H54 (cell line): Measurements from ENCODE around the gene SLC22A2.
"Not testable (repeated sequence)": the region's sequence is repeated elsewhere in the genome, so short reads cannot be mapped to it uniquely, and the experiment has no call there.

ENCODE experiments used
- DNase-seq: peaks from one replicate; pipeline ENCODE4 v3.0.0; 2011; ENCODE audit warnings: low spot score, mixed read lengths; ENCODE audit not compliant: insufficient read length
- FAIRE-seq: peaks from 3 replicates; lab custom pipeline; 2011; peaks lifted over from hg19 to GRCh38; lab: Jason Lieb, UNC
- POLR2A ChIP-seq: IDR thresholded peaks from 2 replicates; pipeline ENCODE4 v1.6.1; 2011; ENCODE audit warnings: low read depth, mild to moderate bottlenecking, low read length

Gene SLC22A2

GRCh38 chr6:160258346-160259142 is at the start of gene SLC22A2:
SLC22A2 (minus strand) TSS chr6:160258821; CDS start chr6:160258757, 64 bp downstream.
- no peak for TF ChIP-seq POLR2A
- FAIRE-seq (no peak), DNase-seq (no peak)

- no peak for DNase-seq
- no peak for FAIRE-seq
- no peak for TF ChIP-seq POLR2A
These were observed 47.5 kb upstream of the SLC22A2 start for GRCh38 chr6:160305926-160306713.

- FAIRE-seq (no peak), DNase-seq (no peak)
- TF ChIP-seq POLR2A: no peak
These were observed 45.2 kb upstream of the SLC22A2 start for GRCh38 chr6:160303806-160304205.

- FAIRE-seq, DNase-seq: not testable (repeated sequence)
These were observed 43.9 kb upstream of the SLC22A2 start for GRCh38 chr6:160302431-160303082.

GRCh38 chr6:160301339-160301738 is 42.7 kb upstream of the SLC22A2 start:
- DNase-seq (no peak), FAIRE-seq (no peak)
- no peak for TF ChIP-seq POLR2A

- DNase-seq: no peak
These were observed 41.6 kb upstream of the SLC22A2 start for GRCh38 chr6:160300076-160300695.

GRCh38 chr6:160299559-160299958 is 40.9 kb upstream of the SLC22A2 start:
- TF ChIP-seq POLR2A: no peak
- DNase-seq (no peak), FAIRE-seq (no peak)

More at GRCh38 chr6:160300076-160300695, 41.6 kb upstream of the SLC22A2 start:
- no peak for TF ChIP-seq POLR2A
- no peak for FAIRE-seq

- no peak for TF ChIP-seq POLR2A
- DNase-seq (no peak), FAIRE-seq (no peak)
These were observed 39.5 kb upstream of the SLC22A2 start for GRCh38 chr6:160298121-160298520.

- no peak for TF ChIP-seq POLR2A
- DNase-seq (no peak), FAIRE-seq (no peak)
These were observed 38.7 kb upstream of the SLC22A2 start for GRCh38 chr6:160297310-160297709.

GRCh38 chr6:160293844-160294243 is 35.2 kb upstream of the SLC22A2 start:
- no peak for DNase-seq
- no peak for TF ChIP-seq POLR2A
- no peak for FAIRE-seq

- no peak for TF ChIP-seq POLR2A
- FAIRE-seq: no peak
- no peak for DNase-seq
These were observed 27.0 kb upstream of the SLC22A2 start for GRCh38 chr6:160285541-160286105.

- no peak for TF ChIP-seq POLR2A
- FAIRE-seq: no peak
- DNase-seq: no peak
These were observed 26.0 kb upstream of the SLC22A2 start for GRCh38 chr6:160284575-160284974.

- TF ChIP-seq POLR2A: no peak
- DNase-seq: no peak
- no peak for FAIRE-seq
These were observed 23.8 kb upstream of the SLC22A2 start for GRCh38 chr6:160282444-160282843.
